CD4-positive, CD25-positive, alpha-beta regulatory T cell (primary cell): ENCODE measurements around the gene S1PR4. TPM values are rescaled to one million over a fixed set of nuclear protein-coding genes. Genes with fewer than 3 reads are reported as not detected.

ENCODE experiments used
- ATAC-seq, 2 donors: fragments of 150-1000 bp; cut with Tn5 transposase; one replicate each; pipeline ENCODE4 v1.10.0; 2021; ENCODE audit warnings: low read depth in 2 of 2, moderate number of reproducible peaks in 2 of 2, moderate library complexity in 1 of 2
- DNase-seq, 3 donors: peaks; one replicate each; pipeline versions ENCODE4 v3.0.0 to v3.0.0-alpha.2; 2012 to 2022; ENCODE audit warnings: mixed read lengths in 1 of 3
- H3K27ac ChIP-seq: one replicate; pipeline ENCODE4 v1.7.0; 2013; ENCODE audit warnings: mild to moderate bottlenecking, low read length; ENCODE audit not compliant: insufficient read depth, poor library complexity, severe bottlenecking
- H3K27me3 ChIP-seq: one replicate; pipeline ENCODE4 v1.7.0; 2013; ENCODE audit warnings: low read length; ENCODE audit not compliant: control insufficient read depth, insufficient read depth
- H3K36me3 ChIP-seq: one replicate; pipeline ENCODE4 v1.7.0; 2013; ENCODE audit warnings: mild to moderate bottlenecking, low read length, moderate library complexity; ENCODE audit not compliant: control insufficient read depth, insufficient read depth
- H3K4me1 ChIP-seq: 2 replicates; pipeline ENCODE4 v1.7.0; 2013; ENCODE audit warnings: mild to moderate bottlenecking, low read length; ENCODE audit not compliant: insufficient read depth, control insufficient read depth, poor library complexity, severe bottlenecking
- H3K4me3 ChIP-seq: one replicate; pipeline ENCODE4 v1.7.0; 2013; ENCODE audit warnings: low read depth, mild to moderate bottlenecking, low read length, moderate library complexity
- H3K9me3 ChIP-seq, 2 experiments: 1 replicate in 1 of 2; 2 replicates in 1 of 2; pipeline ENCODE4 v1.7.0; 2013; ENCODE audit warnings: low read length in 2 of 2, mild to moderate bottlenecking in 1 of 2, moderate library complexity in 1 of 2; ENCODE audit not compliant: control insufficient read depth in 2 of 2
- H3K27ac Mint-ChIP-seq, 3 donors: one replicate each; pipeline ENCODE4 v1.8.0; 2020 to 2022; ENCODE audit warnings: mild to moderate bottlenecking in 3 of 3, mixed read lengths in 3 of 3, moderate library complexity in 2 of 3
- H3K27me3 Mint-ChIP-seq: one replicate; pipeline ENCODE4 v1.8.0; 2022; ENCODE audit warnings: mild to moderate bottlenecking, mixed read lengths
- H3K36me3 Mint-ChIP-seq: one replicate; pipeline ENCODE4 v1.8.0; 2020; ENCODE audit warnings: mixed read lengths
- H3K4me1 Mint-ChIP-seq, 4 donors: one replicate each; pipeline ENCODE4 v1.8.0; 2020 to 2022; ENCODE audit warnings: mixed read lengths in 4 of 4, mild to moderate bottlenecking in 1 of 4
- H3K4me3 Mint-ChIP-seq, 4 donors: one replicate each; pipeline ENCODE4 v1.8.0; 2020 to 2022; ENCODE audit warnings: mild to moderate bottlenecking in 4 of 4, mixed read lengths in 4 of 4, moderate library complexity in 3 of 4
- H3K9me3 Mint-ChIP-seq, 7 donors: one replicate each; pipeline ENCODE4 v1.8.0; 2020 to 2022; ENCODE audit warnings: mixed read lengths in 7 of 7, mild to moderate bottlenecking in 3 of 7, moderate library complexity in 2 of 7
- polyA plus RNA-seq, 4 donors: library from polyadenylated mRNA; unstranded; fragments of 300-500 nt; fragmentation: Illumina TruSeq; gene quantifications; one replicate each; pipeline ENCODE4 v1.2.3, GENCODE V29; 2021
- total RNA-seq: library from RNA; stranded (reverse); gene quantifications from one replicate; pipeline ENCODE4 v1.2.3, GENCODE V29; 2022

Gene S1PR4
- total and polyA plus RNA-seq, 5 donors from 2014 or later = 159 to 902 (median 715) TPM

DNA sequence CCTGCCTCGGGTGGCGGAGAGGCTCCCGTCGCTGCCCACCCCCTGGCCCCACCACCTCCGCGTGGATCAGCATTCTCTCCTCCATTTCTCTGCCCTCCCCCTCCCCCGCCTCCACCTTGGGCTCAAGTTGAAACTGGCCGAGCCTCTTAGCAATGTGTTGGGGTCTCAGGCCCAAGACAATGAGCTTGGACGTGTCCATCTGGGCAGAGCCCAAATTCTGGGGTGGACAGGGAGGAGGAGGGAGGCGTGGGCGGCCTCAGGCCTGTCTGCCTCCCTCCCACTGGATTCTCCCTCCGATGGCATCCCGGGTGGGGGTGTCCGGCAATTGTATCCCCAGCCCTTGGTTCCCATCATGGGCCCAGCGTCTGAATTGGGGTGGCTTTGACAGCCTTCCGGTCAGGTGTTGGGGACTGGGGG lies 47.1 kb downstream of the S1PR4 start:
- peaks cover 3% of the 10 kb centered on the region for H3K4me1 ChIP-seq
- no peak overlapping the region for H3K27ac Mint-ChIP-seq
- ATAC-seq = no peak

DNA sequence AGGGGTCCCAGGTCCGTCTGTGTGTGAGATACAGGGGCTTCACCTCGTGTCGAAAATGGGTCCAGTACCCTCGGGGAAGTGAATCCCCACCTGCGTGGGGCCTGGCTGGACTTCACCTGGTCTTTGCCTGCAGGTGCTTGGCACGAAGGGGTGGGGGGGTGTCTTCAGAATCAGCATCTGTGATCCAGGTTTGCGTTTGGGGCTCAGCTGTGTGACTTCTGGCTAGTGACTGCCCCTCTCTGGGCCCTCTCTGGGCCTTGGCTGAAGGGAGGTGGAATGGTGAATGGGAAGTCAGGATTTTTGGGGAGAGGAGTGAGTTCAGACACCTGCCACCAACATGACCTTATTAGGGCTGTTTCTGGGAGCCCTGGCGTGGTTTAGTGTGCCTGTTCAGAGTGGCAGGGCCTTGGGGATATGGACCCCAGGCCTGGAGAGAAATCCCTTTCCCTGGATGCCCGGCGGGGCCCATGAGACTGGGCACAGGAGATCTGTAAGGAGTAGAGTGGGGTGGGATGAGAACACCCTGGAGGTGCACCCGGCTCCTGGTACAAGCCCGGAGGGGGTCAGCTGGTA lies 48.6 kb downstream of the S1PR4 start:
- H3K36me3 ChIP-seq = no peaks in the 10 kb centered on the region
- Mint-ChIP-seq H3K27ac (no peak overlapping the region), H3K27me3 (peaks cover 23% of the 10 kb centered on the region), H3K36me3 (no peaks in the 10 kb centered on the region), H3K4me1 (peaks cover 0 to 2% (median 0%) of the 10 kb centered on the region in 4 donors), H3K4me3 (no peak overlapping the region), H3K9me3 (peaks cover 0 to 2% (median 0%) of the 10 kb centered on the region in 7 donors)
- no peak overlapping the region for H3K27ac ChIP-seq
- ATAC-seq = no peak
- peaks cover 3% of the 10 kb centered on the region for H3K27me3 ChIP-seq
- peaks cover 3% of the 10 kb centered on the region for H3K4me1 ChIP-seq
- H3K9me3 ChIP-seq = no peaks in the 10 kb centered on the region
- no peak for DNase-seq
- no peak overlapping the region for H3K4me3 ChIP-seq

More for the DNA sequence above, 47.1 kb downstream of the S1PR4 start:
- no peak overlapping the region for H3K4me3 Mint-ChIP-seq
- H3K36me3 Mint-ChIP-seq = no peaks in the 10 kb centered on the region
- Histone ChIP-seq H3K27ac (no peak overlapping the region), H3K9me3 (no peaks in the 10 kb centered on the region), H3K27me3 (no peaks in the 10 kb centered on the region), H3K36me3 (no peaks in the 10 kb centered on the region), H3K4me3 (no peak overlapping the region)
- no peaks in the 10 kb centered on the region for H3K9me3 Mint-ChIP-seq
- H3K4me1 Mint-ChIP-seq = peaks cover 0 to 2% (median 0%) of the 10 kb centered on the region in 4 donors
- peaks cover 23% of the 10 kb centered on the region for H3K27me3 Mint-ChIP-seq
- DNase-seq = no peak

DNA sequence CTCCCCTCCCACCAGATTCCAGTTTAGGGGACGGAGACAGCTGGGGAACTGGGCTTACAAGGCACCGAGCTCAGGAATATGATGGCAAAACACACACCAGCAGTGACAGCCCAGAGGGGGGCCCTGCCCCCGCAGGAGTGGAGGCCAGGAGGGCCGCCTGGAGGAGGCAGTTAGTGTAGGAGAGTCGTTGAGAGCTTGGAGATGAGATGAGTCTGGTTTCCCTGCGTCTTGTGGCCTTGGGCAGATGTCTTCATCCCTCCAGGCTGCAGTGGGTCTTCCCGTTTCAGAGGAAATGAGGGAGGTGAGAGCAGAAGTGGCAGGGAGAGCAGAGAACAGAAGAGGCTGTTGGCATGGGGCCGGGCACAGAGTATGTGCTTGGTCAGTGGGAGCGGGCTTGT lies 50.8 kb downstream of the S1PR4 start:
- Mint-ChIP-seq H3K4me3 (no peak overlapping the region), H3K27me3 (peaks cover 23% of the 10 kb centered on the region), H3K27ac (peak overlapping the region in 1 of 3 donors; percentile 90), H3K4me1 (peaks cover 0 to 2% (median under 1%) of the 10 kb centered on the region in 4 donors), H3K9me3 (peaks cover 0 to 2% (median 0%) of the 10 kb centered on the region in 7 donors), H3K36me3 (no peaks in the 10 kb centered on the region)
- Histone ChIP-seq H3K36me3 (no peaks in the 10 kb centered on the region), H3K4me3 (no peak overlapping the region), H3K9me3 (no peaks in the 10 kb centered on the region), H3K27ac (no peak overlapping the region), H3K27me3 (peaks cover 3% of the 10 kb centered on the region), H3K4me1 (peaks cover under 1% of the 10 kb centered on the region)
- DNase-seq (no peak), ATAC-seq (no peak)

Other genes starting within 250 kb of the S1PR4 start
- gene ZNF77, start 233.8 kb upstream of the S1PR4 start, total RNA-seq = 2.4 TPM
- gene ZNF77, start 233.8 kb upstream of the S1PR4 start, polyA plus RNA-seq = 1 to 10 TPM in 3 of 4 donors, under 1 TPM in 1; 0.48 to 3.0 (median 2.3) TPM
- gene TLE6, start 201.2 kb upstream of the S1PR4 start, total RNA-seq = not detected
- not detected for gene TLE6, start 201.2 kb upstream of the S1PR4 start, polyA plus RNA-seq
- 9.3 TPM for gene TLE2, start 149.5 kb upstream of the S1PR4 start, total RNA-seq
- 1 to 10 TPM; 3.1 to 4.5 (median 3.9) TPM for gene TLE2, start 149.5 kb upstream of the S1PR4 start, polyA plus RNA-seq
- 1,009 TPM for gene TLE5, start 116.3 kb upstream of the S1PR4 start, total RNA-seq
- 100 to 1,000 TPM; 608 to 773 (median 661) TPM for gene TLE5, start 116.3 kb upstream of the S1PR4 start, polyA plus RNA-seq
- 0.81 TPM for gene GNA11, start 84.4 kb upstream of the S1PR4 start, total RNA-seq
- gene GNA11, start 84.4 kb upstream of the S1PR4 start, polyA plus RNA-seq = under 1 TPM in 3 of 4 donors, not detected in 1; 0.21 to 0.44 (median 0.23) TPM
- gene GNA15, start 42.7 kb upstream of the S1PR4 start, total RNA-seq = 43.0 TPM
- 1 to 10 TPM; 4.1 to 8.0 (median 6.2) TPM for gene GNA15, start 42.7 kb upstream of the S1PR4 start, polyA plus RNA-seq
- 48.0 TPM for gene NCLN, start 7.2 kb downstream of the S1PR4 start, total RNA-seq
- 10 to 100 TPM; 13.3 to 30.8 (median 20.4) TPM for gene NCLN, start 7.2 kb downstream of the S1PR4 start, polyA plus RNA-seq
- gene CELF5, start 45.9 kb downstream of the S1PR4 start, total RNA-seq = 0.17 TPM
- gene CELF5, start 45.9 kb downstream of the S1PR4 start, polyA plus RNA-seq = not detected
- gene NFIC, start 187.8 kb downstream of the S1PR4 start, total RNA-seq = 17.8 TPM
- gene NFIC, start 187.8 kb downstream of the S1PR4 start, polyA plus RNA-seq = 1 to 10 TPM; 3.7 to 5.8 (median 4.0) TPM